Smooth muscle cell (in vitro differentiated cells): ENCODE results near the gene GEMIN5. TPM values are rescaled to one million over a fixed set of nuclear protein-coding genes. Genes with fewer than 3 reads are reported as not detected.

Experiments used
- DNase-seq: peaks from one replicate; lab custom pipeline; 2025; ENCODE audit not compliant: unreplicated experiment; lab: John Stamatoyannopoulos, UW
- H2AFZ ChIP-seq: fragments of 200-600 bp; sonication (generic); 2 replicates; pipeline ENCODE4 v1.6.0; 2016; ENCODE audit warnings: antibody characterized with exemption, low read depth, mild to moderate bottlenecking
- H3F3A ChIP-seq: fragments of 200-600 bp; sonication (generic); 2 replicates; pipeline ENCODE4 v1.6.0; 2017; ENCODE audit warnings: antibody characterized with exemption, low read depth
- H3K27ac ChIP-seq: fragments of 200-600 bp; sonication (generic); 2 replicates; pipeline ENCODE4 v1.5.1; 2016; ENCODE audit warnings: low read depth, mild to moderate bottlenecking
- H3K27me3 ChIP-seq: fragments of 200-600 bp; sonication (generic); 2 replicates; pipeline ENCODE4 v1.6.1; 2016; ENCODE audit warnings: low read depth, mild to moderate bottlenecking
- H3K36me3 ChIP-seq: fragments of 200-600 bp; sonication (generic); 2 replicates; pipeline ENCODE4 v1.5.1; 2016; ENCODE audit warnings: low read depth
- H3K4me1 ChIP-seq: fragments of 200-600 bp; sonication (generic); 2 replicates; pipeline ENCODE4 v1.5.1; 2016; ENCODE audit warnings: low read depth
- H3K4me2 ChIP-seq: fragments of 200-600 bp; sonication (generic); 2 replicates; pipeline ENCODE4 v1.6.0; 2016; ENCODE audit warnings: mild to moderate bottlenecking
- H3K4me3 ChIP-seq: fragments of 200-600 bp; sonication (generic); 2 replicates; pipeline ENCODE4 v1.5.1; 2016; ENCODE audit warnings: mild to moderate bottlenecking
- H3K79me2 ChIP-seq: fragments of 200-600 bp; sonication (generic); 2 replicates; pipeline ENCODE4 v1.6.0; 2016; ENCODE audit warnings: low read depth, mild to moderate bottlenecking
- H3K9ac ChIP-seq: fragments of 200-600 bp; sonication (generic); 2 replicates; pipeline ENCODE4 v1.6.0; 2016; ENCODE audit warnings: low read depth
- H3K9me3 ChIP-seq: fragments of 200-600 bp; sonication (generic); replicated peaks from 2 replicates; pipeline ENCODE4 v1.5.1; 2016; ENCODE audit warnings: low read depth
- H4K20me1 ChIP-seq: fragments of 200-600 bp; sonication (generic); 2 replicates; pipeline ENCODE4 v1.6.0; 2016; ENCODE audit warnings: low read depth
- CTCF ChIP-seq: fragments of 200-600 bp; sonication (generic); IDR thresholded peaks from 2 replicates; pipeline ENCODE4 v1.5.1; 2017; ENCODE audit warnings: borderline replicate concordance, mild to moderate bottlenecking, antibody characterized with exemption; ENCODE audit not compliant: insufficient read depth, poor library complexity, severe bottlenecking
- WGBS: methylation state at CpG from one replicate; pipeline ENCODE4 v1.1.7; 2016; ENCODE audit warnings: low lambda C conversion rate; 5-methylcytosine and 5-hydroxymethylcytosine counted together
- polyA plus RNA-seq: library from polyadenylated mRNA; unstranded; fragments of >200 nt; fragmentation: Nextera tagmentation; extraction: Ambion mirVana; gene quantifications from 2 replicates; pipeline ENCODE4 v1.2.1, GENCODE V29; 2016
- total RNA-seq: library from RNA; depleted of rRNA; stranded (reverse); fragments of >200 nt; gene quantifications from 2 replicates; pipeline ENCODE4 v1.2.3, GENCODE V29; 2014

Gene GEMIN5
- total and polyA plus RNA-seq, 2 experiments from 2014 or later, result 5.3 to 11.1 TPM

GRCh38 chr5:154881986-154882385 is 56.0 kb downstream of the GEMIN5 start:
- Histone ChIP-seq H3K9me3 (no peaks in the 10 kb centered on the region), H3F3A (no peaks in the 10 kb centered on the region), H3K79me2 (no peaks in the 10 kb centered on the region), H3K36me3 (no peaks in the 10 kb centered on the region), H3K4me3 (no peak overlapping the region), H3K4me2 (no peak overlapping the region), H3K9ac (no peak overlapping the region), H3K27ac (no peak overlapping the region), H2AFZ (no peak overlapping the region), H4K20me1 (no peaks in the 10 kb centered on the region), H3K27me3 (no peaks in the 10 kb centered on the region), H3K4me1 (peaks cover 7% of the 10 kb centered on the region)
- whole genome bisulfite sequencing, result 86% methylated on average over 4 of the region's 4 CpGs
- DNase-seq, result no peak
- TF ChIP-seq CTCF, result no peak

GRCh38 chr5:154878642-154879335 is 59.2 kb downstream of the GEMIN5 start:
- Histone ChIP-seq H3K79me2 (no peaks in the 10 kb centered on the region), H3K27me3 (no peaks in the 10 kb centered on the region), H3K4me3 (no peak overlapping the region), H3K9ac (no peak overlapping the region), H3F3A (peaks cover 3% of the 10 kb centered on the region), H4K20me1 (peaks cover 4% of the 10 kb centered on the region), H3K9me3 (no peaks in the 10 kb centered on the region), H3K27ac (no peak overlapping the region), H2AFZ (no peak overlapping the region), H3K4me2 (no peak overlapping the region), H3K4me1 (no peaks in the 10 kb centered on the region), H3K36me3 (peaks cover 17% of the 10 kb centered on the region)
- no peak for TF ChIP-seq CTCF
- DNase-seq, result no peak
- 97% methylated on average over 14 of the region's 14 CpGs for WGBS

GRCh38 chr5:154873791-154874331 is 64.2 kb downstream of the GEMIN5 start:
- H3K4me1 ChIP-seq, result no peaks in the 10 kb centered on the region
- 97% methylated on average over 5 of the region's 5 CpGs for WGBS
- H3K27ac ChIP-seq, result no peak overlapping the region

More at GRCh38 chr5:154873791-154874331, 64.2 kb downstream of the GEMIN5 start:
- Histone ChIP-seq H3K4me3 (no peak overlapping the region), H3K9me3 (no peaks in the 10 kb centered on the region), H3K4me2 (no peak overlapping the region), H3F3A (peaks cover 7% of the 10 kb centered on the region), H3K79me2 (peaks cover 4% of the 10 kb centered on the region), H3K27me3 (no peaks in the 10 kb centered on the region), H4K20me1 (peaks cover 36% of the 10 kb centered on the region), H3K9ac (no peak overlapping the region), H2AFZ (no peak overlapping the region), H3K36me3 (peaks cover 36% of the 10 kb centered on the region)
- no peak for TF ChIP-seq CTCF
- no peak for DNase-seq
